RWPE1 (cell line): ENCODE data around the gene METAP1.
"Not testable (repeated sequence)": the region's sequence is repeated elsewhere in the genome, so short reads cannot be mapped to it uniquely, and the experiment has no call there.

Experiments used
- CTCF ChIA-PET: fragments of 350-600 bp; sonication (Branson Sonifier 250); formaldehyde crosslinking; extraction: SDS; loops from one replicate; lab custom pipeline; 2021; lab: Yijun Ruan, JAX
- POLR2A ChIA-PET: fragments of 400-600 bp; formaldehyde crosslinking; extraction: SDS; loops from one replicate; lab custom pipeline; 2020; ENCODE audit warnings: antibody characterized with exemption; ENCODE audit not compliant: low non-redundant PET; lab: Yijun Ruan, JAX
- DNase-seq: peaks from one replicate; pipeline ENCODE4 v3.0.0; 2012; ENCODE audit warnings: low spot score
- H3K27ac ChIP-seq: fragments of 450-650 bp; 2 replicates; pipeline ENCODE4 v1.5.1; 2017
- CTCF ChIP-seq: fragments of 450-650 bp; conservative IDR thresholded peaks from 2 replicates; pipeline ENCODE4 v1.5.1; 2017; ENCODE audit warnings: low read depth, mild to moderate bottlenecking

METAP1 gene

GRCh38 chr4:99008051-99008450 is 12.5 kb downstream of the METAP1 start:
- ChIA-PET POLR2A (no interaction called here), CTCF (interaction anchor here (0.6 to 1.7 kb wide), 3 partner anchors 10 to 47 kb away, joined by 3 to 4 read pairs (median 4); no protein-coding TSS in a partner anchor)
- no peak overlapping the region for H3K27ac ChIP-seq
- no peak for TF ChIP-seq CTCF
- DNase-seq: peak; percentile 26

GRCh38 chr4:99011910-99012309 is 16.4 kb downstream of the METAP1 start:
- no peak for TF ChIP-seq CTCF
- POLR2A ChIA-PET: no interaction called here
- DNase-seq: no peak
- CTCF ChIA-PET: no interaction called here
- H3K27ac ChIP-seq: no peak overlapping the region

GRCh38 chr4:99013402-99013843 is 17.9 kb downstream of the METAP1 start:
- no peak overlapping the region for H3K27ac ChIP-seq
- no peak for DNase-seq
- ChIA-PET CTCF (interaction anchor here (1.0 kb wide), 1 partner anchor 19 kb away, joined by 5 read pairs; no protein-coding TSS in a partner anchor), POLR2A (no interaction called here)
- TF ChIP-seq CTCF: no peak

- POLR2A ChIA-PET: no interaction called here
- no peak for TF ChIP-seq CTCF
- DNase-seq: no peak
- H3K27ac ChIP-seq: no peak overlapping the region
- CTCF ChIA-PET: interaction anchor here (0.6 to 1.4 kb wide), 3 partner anchors 19 to 104 kb away, joined by 4 to 5 read pairs (median 4); partner anchors contain the start of gene METAP1
These were observed 18.5 kb downstream of the METAP1 start for GRCh38 chr4:99013884-99014523.

GRCh38 chr4:99021386-99021785 is 25.9 kb downstream of the METAP1 start:
- CTCF ChIA-PET: no interaction called here
- POLR2A ChIA-PET: no interaction called here

GRCh38 chr4:99022566-99022965 is 27.0 kb downstream of the METAP1 start:
- DNase-seq: no peak
- H3K27ac ChIP-seq: no peak overlapping the region
- POLR2A ChIA-PET: no interaction called here
- CTCF ChIA-PET: interaction anchor here (0.6 kb wide), 1 partner anchor 963 kb away, joined by 3 read pairs; no protein-coding TSS in a partner anchor
- no peak for TF ChIP-seq CTCF

More at GRCh38 chr4:99021386-99021785, 25.9 kb downstream of the METAP1 start:
- no peak overlapping the region for H3K27ac ChIP-seq
- no peak for TF ChIP-seq CTCF
- DNase-seq: no peak

GRCh38 chr4:99023800-99024251 is 28.3 kb downstream of the METAP1 start:
- POLR2A ChIA-PET, H3K27ac ChIP-seq, DNase-seq: not testable (repeated sequence)
- CTCF ChIA-PET: interaction anchor here (0.6 kb wide), 1 partner anchor 10 kb away, joined by 3 read pairs; no protein-coding TSS in a partner anchor
